ENCODE data around the gene GPR89A.

The GPR89A gene

DNA sequence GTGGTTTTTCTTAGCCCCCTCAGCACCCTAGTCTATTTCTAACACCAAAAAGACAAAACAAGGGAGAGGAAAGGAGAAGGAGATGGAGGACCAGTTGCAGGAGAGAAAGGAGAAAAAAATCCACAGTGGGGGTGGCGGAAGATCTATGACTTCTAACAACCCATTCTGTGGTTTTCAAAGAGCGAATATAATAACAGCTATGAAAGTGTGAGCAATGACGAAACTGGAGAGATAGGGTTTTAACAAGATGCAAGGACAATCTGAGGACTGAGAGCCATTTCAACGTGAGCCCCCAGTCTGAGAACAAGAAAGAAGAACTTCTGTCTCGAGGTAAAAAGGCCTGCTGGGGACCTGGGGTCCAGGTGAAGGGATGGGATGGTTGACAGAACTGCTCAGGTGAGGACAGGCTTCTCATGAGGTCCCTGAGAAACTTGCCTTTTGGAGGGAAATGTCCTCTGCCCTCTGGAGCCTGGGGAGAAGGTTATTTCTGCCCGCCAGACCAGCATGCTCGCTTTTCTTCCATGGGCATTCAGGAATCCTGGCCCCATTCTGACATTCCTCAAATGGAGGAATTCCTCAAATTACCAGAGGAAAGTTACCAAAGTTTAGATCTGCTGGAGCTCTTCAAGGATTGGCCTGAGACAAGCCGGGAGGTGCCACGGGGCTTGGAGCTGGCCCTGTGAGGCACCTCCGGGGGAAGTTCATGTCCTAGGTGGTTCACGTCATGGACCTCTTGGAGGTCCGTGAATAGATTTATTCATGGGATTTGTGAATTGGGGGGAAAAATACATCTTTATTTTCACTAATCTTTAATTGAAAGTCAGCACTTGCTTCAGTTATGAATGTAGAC lies 111.7 kb downstream of the GPR89A start, which contains the start of gene CD160:
CD160 (plus strand) TSS at position 270 of the 850 bp plus-strand sequence. CDS start 8,829 bp downstream, outside the sequence.
- DNase-seq, result no peak
